ENCODE data around the gene TAPBP. TPM values are rescaled to one million over a fixed set of nuclear protein-coding genes. Genes with fewer than 3 reads are reported as not detected.

Gene TAPBP
- total RNA-seq, 1 experiment from 2014 or later = 80.1 TPM

GRCh38 chr6:33279971-33280511 lies 33.8 kb downstream of the TAPBP start:
- BruUV-seq (replicated peaks) = no TSS peak

More at GRCh38 chr6:33279971-33280511, 33.8 kb downstream of the TAPBP start:
- Histone ChIP-seq H2AFZ (ENCODE audit: low read depth, low read length, poor library complexity, severe bottlenecking) (no peak overlapping the region), H3K27me3 (ENCODE audit: insufficient read depth, low read length) (no peaks in the 10 kb centered on the region), H3K4me1 (ENCODE audit: control insufficient read depth in 1 of 2, insufficient read depth in 2 of 2, low read length in 2 of 2) (peaks cover 27 to 45% of the 10 kb centered on the region in 2 experiments), H3K9ac (ENCODE audit: low read length) (peak overlapping the region; percentile 36), H3K36me3 (ENCODE audit: control insufficient read depth in 1 of 2, insufficient read depth in 2 of 2, low read length in 2 of 2) (peaks cover 24 to 48% of the 10 kb centered on the region in 2 experiments; a peak in 3 of 4 replicates), H3K79me2 (ENCODE audit: insufficient read depth, low read length) (peaks cover 15% of the 10 kb centered on the region), H3K27ac (ENCODE audit: low read depth, low read length) (peak overlapping the region; percentile 82), H3K4me2 (ENCODE audit: low read length) (peak overlapping the region; percentile 30; the same call in 1 of the 2 replicates), H4K20me1 (ENCODE audit: insufficient read depth) (peaks cover 4% of the 10 kb centered on the region; the same call in 1 of the 2 replicates), H3K9me2 (ENCODE audit: insufficient read depth) (no peaks in the 10 kb centered on the region), H3K9me3 (ENCODE audit: control insufficient read depth in 1 of 2, insufficient read depth in 1 of 2, low read depth in 1 of 2, low read length in 2 of 2) (no peaks in the 10 kb centered on the region), H3K4me3 (replicated peaks in 1 of 2; ENCODE audit: low read depth in 1 of 2, low read length in 2 of 2) (no peak overlapping the region)
- CTCF ChIA-PET = interaction anchor here (1.2 kb wide), 1 partner anchor 9 kb away, joined by 5 read pairs; the partner anchor contains the start of genes PFDN6 and WDR46
- ATAC-seq (peak; percentile 60), DNase-seq (ENCODE audit: low read depth, low spot score) (peak; percentile 82)
- RAD21 ChIA-PET (ENCODE audit: low non-redundant PET in 1 of 2, low total read pairs in 2 of 2, uncharacterized antibody in 2 of 2, unreplicated experiment in 2 of 2) = no interaction called here
- TF ChIP-seq YY1 (IDR thresholded peaks at IDR 0.05; ENCODE audit: extremely low read depth, insufficient replicate concordance, low read depth, low read length) (peak; percentile 65), RAD21 (IDR thresholded peaks at IDR 0.05; ENCODE audit: low read depth) (no peak), JUND (IDR thresholded peaks at IDR 0.05) (no peak), CEBPB (IDR thresholded peaks at IDR 0.05; ENCODE audit: low read depth) (no peak), MAX (IDR thresholded peaks at IDR 0.05) (no peak), CTCF (IDR thresholded peaks at IDR 0.05 in 2 of 3, conservative IDR thresholded peaks at IDR 0.05 in 1 of 3; ENCODE audit: borderline replicate concordance in 1 of 3, insufficient read depth in 1 of 3, low read depth in 2 of 3, low read length in 2 of 3) (peak in 2 of 3 experiments; percentile 95 to 99; a peak in 4 of 6 replicates), ZFX (IDR thresholded peaks at IDR 0.05) (no peak), POLR2A (IDR thresholded peaks at IDR 0.05; ENCODE audit: borderline replicate concordance, extremely low read depth, insufficient read depth, insufficient read length) (no peak), SIN3A (IDR thresholded peaks at IDR 0.05; ENCODE audit: low read depth) (no peak), SP1 (IDR thresholded peaks at IDR 0.05; ENCODE audit: low read depth) (no peak), SRF (IDR thresholded peaks at IDR 0.05; ENCODE audit: low read depth) (no peak), FOSL1 (IDR thresholded peaks at IDR 0.05; ENCODE audit: low read depth) (no peak), EZH2phosphoT487 (IDR thresholded peaks at IDR 0.05; ENCODE audit: borderline replicate concordance) (no peak)
- POLR2A ChIA-PET = no interaction called here
- intact Hi-C loops (cut with micrococcal nuclease) = loop anchor here (1.0 kb wide), 1 partner anchor 127 kb away; no protein-coding TSS in a partner anchor

Measured in HCT116 (cell line).